Measurements from ENCODE around the gene ALOX5AP. TPM values are rescaled to one million over a fixed set of nuclear protein-coding genes. Genes with fewer than 3 reads are reported as not detected.

ALOX5AP gene
- total RNA-seq, 2 experiments from 2014 or later: 24.9 to 29.6 TPM

DNA sequence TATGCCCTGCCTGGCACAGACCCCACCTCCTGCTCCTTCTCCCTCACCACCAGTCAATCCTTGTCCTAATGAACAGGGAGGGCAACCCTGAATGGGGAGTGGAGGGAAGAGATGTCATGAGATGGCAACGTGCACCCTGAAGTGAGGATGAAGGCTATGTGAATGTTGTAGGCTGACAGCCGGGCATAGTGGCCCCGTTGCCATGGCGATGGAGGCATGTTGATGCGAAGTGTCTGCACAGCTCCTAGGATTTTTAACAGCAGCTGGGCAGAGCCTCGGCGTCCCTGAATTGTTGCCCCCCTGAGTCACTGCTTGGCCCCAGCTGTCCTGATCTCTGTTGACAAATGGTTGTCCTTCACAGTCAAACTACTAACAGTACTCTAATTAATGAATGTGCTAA, 4.8 kb upstream of the ALOX5AP start:
- Mint-ChIP-seq H3K27ac (no peak overlapping the region), H3K27me3 (peaks cover 2% of the 10 kb centered on the region), H3K4me3 (no peak overlapping the region), H3K36me3 (ENCODE audit: low read depth) (no peaks in the 10 kb centered on the region), H3K4me1 (peaks cover 18% of the 10 kb centered on the region), H3K9me3 (ENCODE audit: low read depth) (no peaks in the 10 kb centered on the region)
- ATAC-seq (no peak), DNase-seq (no peak)
- ChIA-PET POLR2A (no interaction called here), CTCF (interaction anchor here (0.6 kb wide), 1 partner anchor 364 kb away, joined by 3 read pairs; no protein-coding TSS in a partner anchor)
- intact Hi-C loops (cut with DNase I, micrococcal nuclease): no loop called here

DNA sequence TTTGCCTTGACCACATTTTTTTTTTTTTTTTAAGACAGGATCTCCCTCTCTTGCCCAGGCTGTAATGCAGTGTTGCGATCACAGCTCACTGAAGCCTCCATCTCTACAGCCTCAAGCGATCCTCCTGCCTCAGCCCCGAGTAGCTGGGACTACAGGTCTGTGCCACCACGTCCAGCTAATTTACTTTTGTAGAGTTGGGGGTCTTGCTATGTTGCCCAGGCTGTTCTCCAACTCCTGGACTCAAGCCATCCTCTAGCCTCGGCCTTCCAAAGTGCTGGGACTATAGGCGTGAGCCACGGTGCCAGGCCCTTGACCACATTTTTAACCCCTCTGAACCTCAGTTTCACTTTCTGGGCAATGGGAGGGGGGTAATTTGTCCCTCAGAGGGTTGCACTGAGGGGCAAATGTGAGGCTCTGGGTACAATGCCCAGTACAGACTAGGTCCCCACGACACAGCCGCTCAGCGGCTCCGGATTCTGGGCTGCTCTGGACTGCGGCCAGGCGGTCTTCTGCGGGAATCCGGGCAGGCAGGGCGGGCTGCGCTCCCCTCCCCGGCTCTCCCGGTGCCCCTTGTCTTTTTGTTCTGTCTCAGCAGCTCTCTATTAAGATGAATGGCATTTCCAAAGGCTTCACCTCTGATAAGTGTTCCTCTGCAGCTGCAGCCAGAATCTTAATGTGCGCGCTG, 3.8 kb upstream of the ALOX5AP start:
- Mint-ChIP-seq H3K4me1 (peaks cover 26% of the 10 kb centered on the region), H3K27me3 (peaks cover 2% of the 10 kb centered on the region), H3K27ac (no peak overlapping the region), H3K36me3 (ENCODE audit: low read depth) (no peaks in the 10 kb centered on the region), H3K9me3 (ENCODE audit: low read depth) (no peaks in the 10 kb centered on the region), H3K4me3 (no peak overlapping the region)
- ATAC-seq (no peak), DNase-seq (no peak)
- ChIA-PET CTCF (no interaction called here), POLR2A (no interaction called here)
- intact Hi-C loops (cut with DNase I, micrococcal nuclease): no loop called here

DNA sequence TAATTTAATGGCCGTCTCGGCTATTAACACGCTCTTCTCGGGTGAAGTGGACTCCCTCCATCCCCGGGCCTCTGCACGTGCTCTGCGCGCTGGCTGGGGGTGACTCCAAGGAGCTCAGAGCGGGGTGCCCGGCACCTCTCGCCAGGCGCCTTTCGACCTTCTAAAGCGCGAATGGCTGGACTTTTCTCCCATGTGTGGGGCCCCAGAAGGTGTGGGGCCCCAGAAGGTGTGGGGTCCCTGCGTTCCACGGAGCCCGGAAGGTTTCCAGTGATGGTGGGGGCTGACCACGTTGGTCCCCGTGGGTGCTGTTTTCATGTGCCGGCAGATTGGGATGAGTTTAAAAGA, 3.3 kb upstream of the ALOX5AP start:
- no peak for DNase-seq
- Mint-ChIP-seq H3K27ac (no peak overlapping the region), H3K4me3 (no peak overlapping the region), H3K36me3 (ENCODE audit: low read depth) (no peaks in the 10 kb centered on the region), H3K4me1 (peaks cover 31% of the 10 kb centered on the region), H3K9me3 (ENCODE audit: low read depth) (no peaks in the 10 kb centered on the region), H3K27me3 (peaks cover 2% of the 10 kb centered on the region)
- ChIA-PET POLR2A (no interaction called here), CTCF (no interaction called here)
- no peak for ATAC-seq
- intact Hi-C loops (cut with DNase I, micrococcal nuclease): no loop called here

DNA sequence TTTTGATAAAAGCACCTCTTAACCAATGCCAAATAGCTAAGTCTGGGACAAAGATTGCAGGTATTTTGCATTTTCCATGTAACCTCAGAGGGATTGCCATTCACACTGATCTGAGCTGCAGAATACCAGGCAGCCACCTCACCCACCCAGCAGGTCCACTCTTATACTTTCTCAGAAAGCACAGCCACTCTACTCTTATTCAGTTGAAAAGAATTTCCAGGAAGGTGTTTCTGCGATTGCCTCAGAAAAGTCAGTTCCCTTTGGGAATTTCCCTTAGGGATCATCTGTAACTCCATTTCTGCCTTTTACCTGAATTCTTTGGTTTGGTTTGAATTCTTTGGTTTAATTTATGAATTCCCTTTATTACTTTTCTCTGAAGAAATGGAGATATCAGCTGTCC, 904 bp upstream of the ALOX5AP start:
- Mint-ChIP-seq H3K4me3 (peak overlapping the region; percentile 78), H3K4me1 (peaks cover 56% of the 10 kb centered on the region), H3K9me3 (ENCODE audit: low read depth) (no peaks in the 10 kb centered on the region), H3K36me3 (ENCODE audit: low read depth) (peaks cover 3% of the 10 kb centered on the region), H3K27ac (peak overlapping the region; percentile 97), H3K27me3 (peaks cover 2% of the 10 kb centered on the region)
- CTCF ChIA-PET: interaction anchor here (0.5 to 0.8 kb wide), 3 partner anchors 20 to 291 kb away, joined by 3 read pairs; no protein-coding TSS in a partner anchor
- DNase-seq (no peak), ATAC-seq (no peak)
- POLR2A ChIA-PET: no interaction called here
- intact Hi-C loops (cut with DNase I, micrococcal nuclease): no loop called here

DNA sequence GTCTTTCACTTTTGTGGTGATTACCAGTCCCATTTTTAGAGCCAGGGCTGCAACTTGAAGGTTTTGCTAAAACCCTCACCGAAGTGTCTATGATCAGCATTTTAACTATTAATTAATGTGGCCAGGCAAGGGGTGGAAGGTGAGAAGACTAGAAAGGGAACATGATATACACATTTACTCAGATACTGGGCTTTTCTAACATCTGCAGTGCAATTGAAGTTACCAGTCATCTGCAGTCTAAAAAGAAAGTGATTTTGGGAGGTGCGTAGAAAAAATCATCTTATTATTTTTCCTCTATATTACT, 481 bp downstream of the ALOX5AP start:
- ChIA-PET POLR2A (interaction anchor here (0.6 kb wide), 1 partner anchor 8 kb away, joined by 9 read pairs; no protein-coding TSS in a partner anchor), CTCF (no interaction called here)
- Mint-ChIP-seq H3K4me1 (peaks cover 67% of the 10 kb centered on the region), H3K36me3 (ENCODE audit: low read depth) (peaks cover 3% of the 10 kb centered on the region), H3K27me3 (peaks cover 2% of the 10 kb centered on the region), H3K27ac (peak overlapping the region; percentile 97), H3K4me3 (peak overlapping the region; percentile 78), H3K9me3 (ENCODE audit: low read depth) (no peaks in the 10 kb centered on the region)
- ATAC-seq (no peak), DNase-seq (no peak)
- intact Hi-C loops (cut with DNase I, micrococcal nuclease): no loop called here

DNA sequence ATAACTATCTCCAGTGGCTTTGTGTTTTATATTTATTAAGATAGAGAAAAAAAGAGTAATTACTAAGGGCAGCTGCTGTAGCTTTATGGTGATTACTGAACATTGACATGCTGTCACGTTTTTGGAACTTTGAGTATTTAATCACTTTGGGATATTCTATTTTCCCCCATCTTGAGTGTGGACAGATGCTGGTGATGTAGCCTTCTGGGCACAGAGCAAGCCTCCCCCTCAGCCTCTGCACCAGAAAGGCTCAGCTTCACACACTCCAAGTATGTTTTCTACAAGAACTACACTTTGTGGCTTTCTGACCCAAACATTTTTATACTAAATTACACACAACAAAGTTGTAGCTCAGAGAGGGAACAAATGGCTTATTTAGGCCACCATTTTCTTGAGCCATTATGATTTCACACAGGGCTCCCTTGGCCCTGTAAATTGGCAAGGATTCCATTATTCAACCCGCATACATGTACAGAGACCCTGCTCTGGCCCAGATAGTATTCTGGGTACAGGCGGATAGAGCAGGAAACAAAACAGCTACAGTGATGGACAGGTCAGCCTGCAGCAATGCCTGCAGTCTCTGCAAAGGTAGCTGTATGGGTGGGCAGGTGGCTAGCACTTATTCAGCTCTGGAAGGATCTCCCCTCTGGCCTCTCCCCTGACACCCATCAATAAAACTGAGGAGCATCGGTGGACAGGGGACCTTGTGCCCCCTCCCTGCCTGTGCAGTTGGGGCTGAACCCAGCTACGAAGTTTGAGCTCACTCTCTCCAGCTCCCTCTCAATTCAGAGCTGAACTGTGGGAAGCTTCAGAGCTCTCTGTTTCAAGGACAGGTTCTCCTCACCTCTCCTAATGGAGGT, 1.3 kb downstream of the ALOX5AP start:
- H3K4me3 Mint-ChIP-seq: peak overlapping the region; percentile 78
- ChIA-PET CTCF (interaction anchor here (0.7 to 2.0 kb wide), 4 partner anchors 8 to 308 kb away, joined by 3 to 6 read pairs (median 4); no protein-coding TSS in a partner anchor), POLR2A (interaction anchor here (0.6 kb wide), 1 partner anchor 107 kb away, joined by 5 read pairs; no protein-coding TSS in a partner anchor)
- DNase-seq: no peak
- H3K36me3 Mint-ChIP-seq (ENCODE audit: low read depth): peaks cover 3% of the 10 kb centered on the region
- no peak for ATAC-seq
- peaks cover 2% of the 10 kb centered on the region for H3K27me3 Mint-ChIP-seq
- intact Hi-C loops (cut with DNase I, micrococcal nuclease): no loop called here
- H3K4me1 Mint-ChIP-seq: peaks cover 71% of the 10 kb centered on the region
- no peaks in the 10 kb centered on the region for H3K9me3 Mint-ChIP-seq (ENCODE audit: low read depth)
- H3K27ac Mint-ChIP-seq: peak overlapping the region; percentile 71

DNA sequence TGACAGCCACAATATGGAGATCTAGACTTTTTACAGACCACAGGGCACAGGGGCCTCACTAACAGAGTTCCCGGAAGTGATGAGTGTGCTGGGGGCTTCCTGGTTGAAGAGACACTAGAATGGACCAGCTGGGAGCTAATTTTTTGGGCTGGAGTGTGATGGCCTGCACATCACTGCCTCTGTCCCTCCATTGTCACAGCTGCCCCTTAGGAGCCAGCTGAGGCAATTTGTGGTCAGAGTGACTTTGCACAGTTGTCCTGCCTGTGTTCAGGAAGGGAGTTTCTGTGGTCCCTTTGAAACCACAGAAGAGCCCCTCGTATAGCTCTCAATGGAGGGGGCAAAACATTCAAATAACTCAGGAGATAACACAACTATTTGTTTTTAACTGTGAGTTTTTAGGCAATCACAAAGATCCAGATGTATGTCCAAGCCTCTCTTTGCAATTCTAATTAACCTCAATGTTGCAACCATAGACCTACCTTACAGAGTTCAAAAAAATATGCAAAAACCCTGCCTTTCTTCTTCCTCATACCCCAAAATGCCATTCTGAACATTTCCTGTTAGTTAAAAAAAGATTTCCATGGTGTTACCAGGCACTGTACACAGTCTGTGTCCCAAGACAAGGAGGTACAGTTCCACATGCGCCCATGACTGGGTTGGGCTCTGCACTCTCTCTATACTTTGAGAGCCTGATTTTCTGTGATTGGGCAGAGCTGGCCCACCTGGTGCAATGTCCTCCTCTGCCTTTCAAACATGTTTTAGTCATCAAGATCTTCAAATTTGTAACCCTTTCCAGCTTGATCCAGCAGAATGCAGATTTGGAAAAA, 2.4 kb downstream of the ALOX5AP start:
- Mint-ChIP-seq H3K27ac (peak overlapping the region; percentile 71), H3K27me3 (no peaks in the 10 kb centered on the region), H3K36me3 (ENCODE audit: low read depth) (peaks cover 3% of the 10 kb centered on the region), H3K4me1 (peaks cover 70% of the 10 kb centered on the region), H3K9me3 (ENCODE audit: low read depth) (no peaks in the 10 kb centered on the region), H3K4me3 (peak overlapping the region; percentile 78)
- DNase-seq: peak; percentile 24
- ChIA-PET CTCF (interaction anchor here (0.6 to 2.7 kb wide), 6 partner anchors 9 to 307 kb away, joined by 3 to 9 read pairs (median 4); no protein-coding TSS in a partner anchor), POLR2A (no interaction called here)
- ATAC-seq: no peak
- intact Hi-C loops (cut with DNase I, micrococcal nuclease): no loop called here

DNA sequence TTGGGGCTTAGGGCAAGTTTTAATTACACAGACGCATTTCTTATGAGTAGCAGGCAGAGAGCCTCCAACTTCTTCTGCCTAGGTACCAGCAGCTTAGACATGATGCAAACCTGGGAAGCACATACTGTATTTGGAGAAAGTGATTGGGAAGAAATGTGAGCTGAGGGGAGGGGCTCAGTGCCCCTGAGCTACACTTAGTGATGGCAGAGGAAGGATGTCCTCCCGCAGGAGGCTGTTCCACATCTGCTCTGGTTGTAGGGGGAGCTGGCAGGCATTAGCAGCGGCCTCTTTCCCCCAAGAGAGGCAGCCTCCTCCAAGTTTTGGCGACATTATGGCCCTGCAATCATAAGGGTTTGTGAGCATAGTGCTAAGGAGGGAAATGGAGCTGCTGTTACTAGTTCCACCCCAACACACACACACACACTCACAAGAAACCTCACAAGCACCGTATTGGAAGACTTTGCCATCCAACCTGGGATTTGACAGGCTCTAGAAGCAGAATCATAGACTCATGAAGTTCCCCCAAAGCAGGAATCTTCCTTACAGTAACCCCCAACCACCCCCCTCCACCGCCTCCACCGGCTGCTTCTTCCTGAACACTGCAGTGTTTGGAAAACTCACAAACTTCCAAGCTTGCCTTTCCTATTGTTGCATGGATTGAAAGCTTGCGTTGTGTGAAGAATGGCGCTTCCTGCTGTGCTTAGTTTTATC, 3.3 kb downstream of the ALOX5AP start:
- intact Hi-C loops (cut with DNase I, micrococcal nuclease): no loop called here
- POLR2A ChIA-PET: interaction anchor here (0.6 kb wide), 2 partner anchors 29 to 34 kb away, joined by 3 read pairs; no protein-coding TSS in a partner anchor
- H3K4me3 Mint-ChIP-seq: no peak overlapping the region

DNA sequence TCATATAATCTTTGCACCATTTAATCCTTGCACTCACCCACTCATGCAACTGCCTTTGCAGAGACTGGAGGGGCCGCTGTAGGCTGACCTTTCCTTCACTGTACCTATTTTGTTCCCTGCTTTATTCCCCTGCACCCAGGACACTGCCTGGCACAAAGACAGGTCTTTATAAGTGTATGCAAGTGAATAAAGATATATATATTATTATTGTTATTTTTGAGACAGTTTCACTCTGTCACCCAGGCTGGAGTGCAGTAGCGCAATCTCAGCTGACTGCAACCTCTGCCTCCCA, 3.8 kb downstream of the ALOX5AP start:
- CTCF ChIA-PET: interaction anchor here (0.7 to 2.7 kb wide), 3 partner anchors 8 to 19 kb away, joined by 3 to 9 read pairs (median 3); no protein-coding TSS in a partner anchor
- POLR2A ChIA-PET: interaction anchor here (0.6 to 1.7 kb wide), 4 partner anchors 35 to 273 kb away, joined by 3 to 4 read pairs (median 4); partner anchors contain the start of gene HMGB1
- no peak for ATAC-seq

More for the DNA sequence above, 3.3 kb downstream of the ALOX5AP start:
- Mint-ChIP-seq H3K36me3 (ENCODE audit: low read depth) (peaks cover 6% of the 10 kb centered on the region), H3K4me1 (peaks cover 77% of the 10 kb centered on the region), H3K9me3 (ENCODE audit: low read depth) (no peaks in the 10 kb centered on the region), H3K27ac (no peak overlapping the region), H3K27me3 (peaks cover 2% of the 10 kb centered on the region)
- CTCF ChIA-PET: interaction anchor here (0.5 to 2.7 kb wide), 6 partner anchors 8 to 609 kb away, joined by 3 to 9 read pairs (median 4); no protein-coding TSS in a partner anchor
- ATAC-seq (no peak), DNase-seq (no peak)

DNA sequence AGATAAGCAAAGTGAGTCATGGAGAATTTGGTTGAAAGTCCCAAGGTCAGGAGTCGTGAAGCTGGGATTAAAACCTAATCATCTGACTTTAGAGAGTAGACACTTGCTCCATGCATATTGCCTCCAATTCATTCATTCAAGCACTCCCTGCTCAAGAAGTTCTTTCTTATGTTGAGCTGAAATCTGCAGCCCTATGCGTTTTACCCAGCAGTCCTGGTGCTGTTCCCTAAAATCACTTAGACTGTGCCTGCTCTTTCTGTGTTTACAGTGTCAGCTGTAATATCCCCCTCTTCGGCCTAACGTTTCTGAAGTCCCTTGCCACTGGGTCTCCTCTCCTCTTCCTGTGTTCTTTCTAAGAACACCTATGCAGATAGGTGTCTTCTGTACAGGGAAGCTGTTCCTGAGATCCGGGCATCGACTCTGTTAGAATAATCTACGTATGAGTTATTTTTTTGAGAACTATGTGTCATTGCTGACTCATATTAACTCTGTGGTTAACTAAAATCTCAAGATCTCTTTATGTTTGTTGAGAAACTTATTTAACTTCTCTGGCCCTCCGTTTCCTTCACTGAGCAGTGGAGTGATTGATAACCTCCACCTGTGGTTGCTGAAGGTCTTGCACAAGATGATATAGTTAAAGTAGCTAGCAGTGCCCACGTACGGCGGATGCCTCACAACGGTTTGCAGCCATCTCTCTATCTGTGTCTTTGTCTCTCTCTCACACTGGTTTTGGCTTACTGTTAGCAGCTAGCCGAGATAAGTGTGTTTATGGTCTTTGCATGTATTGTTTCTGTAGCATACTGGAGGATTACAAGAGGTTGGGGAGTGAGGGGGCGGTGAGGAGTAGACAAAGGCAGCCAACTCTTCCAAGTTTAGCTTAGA, 4.7 kb downstream of the ALOX5AP start:
- POLR2A ChIA-PET: interaction anchor here (0.6 to 1.7 kb wide), 8 partner anchors 49 to 580 kb away, joined by 3 to 4 read pairs (median 3); partner anchors contain the start of genes HMGB1 and UBE2L5

More for the DNA sequence above, 3.8 kb downstream of the ALOX5AP start:
- H3K4me1 Mint-ChIP-seq: peaks cover 80% of the 10 kb centered on the region
- no peaks in the 10 kb centered on the region for H3K9me3 Mint-ChIP-seq (ENCODE audit: low read depth)
- peaks cover 2% of the 10 kb centered on the region for H3K27me3 Mint-ChIP-seq
- H3K4me3 Mint-ChIP-seq: no peak overlapping the region
- peaks cover 6% of the 10 kb centered on the region for H3K36me3 Mint-ChIP-seq (ENCODE audit: low read depth)
- no peak overlapping the region for H3K27ac Mint-ChIP-seq
- intact Hi-C loops (cut with DNase I, micrococcal nuclease): no loop called here
- DNase-seq: no peak

More for the DNA sequence above, 4.7 kb downstream of the ALOX5AP start:
- DNase-seq (peak; percentile 83), ATAC-seq (peak; percentile 76)
- H3K36me3 Mint-ChIP-seq (ENCODE audit: low read depth): peaks cover 6% of the 10 kb centered on the region
- peaks cover 2% of the 10 kb centered on the region for H3K27me3 Mint-ChIP-seq
- peaks cover 81% of the 10 kb centered on the region for H3K4me1 Mint-ChIP-seq
- no peaks in the 10 kb centered on the region for H3K9me3 Mint-ChIP-seq (ENCODE audit: low read depth)
- peak overlapping the region; percentile 68 for H3K4me3 Mint-ChIP-seq
- H3K27ac Mint-ChIP-seq: peak overlapping the region; percentile 87
- intact Hi-C loops (cut with DNase I, micrococcal nuclease): loop anchor here (1.0 to 10.0 kb wide), 13 partner anchors 29 to 515 kb away; partner anchors contain the start of genes USPL1 (in 2 of the 2), HMGB1 (in 1 of the 2), HSPH1 (in 1 of the 2) and KATNAL1 (in 1 of the 2)
- CTCF ChIA-PET: interaction anchor here (0.6 to 2.7 kb wide), 4 partner anchors 13 to 35 kb away, joined by 3 to 9 read pairs (median 3); no protein-coding TSS in a partner anchor

Data from activated CD4-positive, alpha-beta T cell treated with anti-CD3 and anti-CD28 coated beads for 36 hours (primary cell).